ENCODE measurements around the gene RASGRP3.

DNA sequence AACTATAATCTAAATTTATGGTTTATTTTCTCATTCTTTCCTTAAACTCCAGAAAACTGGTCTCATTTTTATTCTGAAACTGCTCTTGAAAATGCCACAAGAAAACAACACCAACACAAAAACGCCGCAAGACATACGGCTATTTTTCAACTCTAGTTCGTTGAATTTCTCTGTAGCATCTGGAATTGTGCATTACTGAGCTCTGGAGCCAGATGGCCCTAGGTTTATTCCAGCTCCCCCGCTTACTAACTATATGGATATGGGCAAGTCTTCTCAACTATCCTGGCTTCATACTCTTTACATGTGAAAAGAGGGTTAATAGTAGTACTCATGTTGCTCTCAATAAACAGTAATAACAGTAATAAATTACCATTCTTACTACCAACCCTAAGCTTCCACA is 102.8 kb downstream of the RASGRP3 start:
- TF ChIP-seq, protein P1, sequence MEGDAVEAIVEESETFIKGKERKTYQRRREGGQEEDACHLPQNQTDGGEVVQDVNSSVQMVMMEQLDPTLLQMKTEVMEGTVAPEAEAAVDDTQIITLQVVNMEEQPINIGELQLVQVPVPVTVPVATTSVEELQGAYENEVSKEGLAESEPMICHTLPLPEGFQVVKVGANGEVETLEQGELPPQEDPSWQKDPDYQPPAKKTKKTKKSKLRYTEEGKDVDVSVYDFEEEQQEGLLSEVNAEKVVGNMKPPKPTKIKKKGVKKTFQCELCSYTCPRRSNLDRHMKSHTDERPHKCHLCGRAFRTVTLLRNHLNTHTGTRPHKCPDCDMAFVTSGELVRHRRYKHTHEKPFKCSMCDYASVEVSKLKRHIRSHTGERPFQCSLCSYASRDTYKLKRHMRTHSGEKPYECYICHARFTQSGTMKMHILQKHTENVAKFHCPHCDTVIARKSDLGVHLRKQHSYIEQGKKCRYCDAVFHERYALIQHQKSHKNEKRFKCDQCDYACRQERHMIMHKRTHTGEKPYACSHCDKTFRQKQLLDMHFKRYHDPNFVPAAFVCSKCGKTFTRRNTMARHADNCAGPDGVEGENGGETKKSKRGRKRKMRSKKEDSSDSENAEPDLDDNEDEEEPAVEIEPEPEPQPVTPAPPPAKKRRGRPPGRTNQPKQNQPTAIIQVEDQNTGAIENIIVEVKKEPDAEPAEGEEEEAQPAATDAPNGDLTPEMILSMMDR (IDR thresholded peaks at IDR 0.05 in 8 of 11, conservative IDR thresholded peaks at IDR 0.05 in 3 of 11), result no peak
- no peak for TF ChIP-seq POLR2A (IDR thresholded peaks at IDR 0.05)
- no peak for TF ChIP-seq POLR2AphosphoS5 (IDR thresholded peaks at IDR 0.05)
